ENCODE results near the gene AGPAT4. TPM values are rescaled to one million over a fixed set of nuclear protein-coding genes. Genes with fewer than 3 reads are reported as not detected.

The AGPAT4 gene
- total and polyA plus RNA-seq, 2 donors (not counting 3 experiments of a cell fraction or from before 2014, with no cell fraction given): 10.2 to 15.2 TPM

GRCh38 chr6:161254464-161255253 lies 19.2 kb downstream of the AGPAT4 start:
- dilution Hi-C loops (cut with MboI; ENCODE audit: extremely low pct_ligation_motif_present, low sequenced_read_pairs): no loop called here
- Histone ChIP-seq H4K20me1 (replicated peaks; ENCODE audit: control insufficient read depth, extremely low read depth, insufficient read depth, low read length) (no peaks in the 10 kb centered on the region), H3K9ac (replicated peaks; ENCODE audit: extremely low read depth, insufficient read depth, low read length) (no peak overlapping the region), H3K4me2 (ENCODE audit: insufficient read depth, low read length) (no peak overlapping the region), H3K36me3 (ENCODE audit: control insufficient read depth in 2 of 2, extremely low read depth in 1 of 2, insufficient read depth in 2 of 2, low read length in 2 of 2) (no peaks in the 10 kb centered on the region), H2AFZ (ENCODE audit: low read depth, low read length) (no peak overlapping the region), H3K4me1 (ENCODE audit: control insufficient read depth, extremely low read depth, insufficient read depth, low read length) (peaks cover 16% of the 10 kb centered on the region), H3K27ac (ENCODE audit: insufficient read depth, low read depth, low read length) (no peak overlapping the region), H3K27me3 (ENCODE audit: control insufficient read depth in 2 of 2, insufficient read depth in 2 of 2, low read length in 2 of 2) (no peaks in the 10 kb centered on the region), H3K79me2 (ENCODE audit: control insufficient read depth, insufficient read depth, low read length) (peaks cover 11% of the 10 kb centered on the region), H3K9me1 (replicated peaks; ENCODE audit: control insufficient read depth, extremely low read depth, insufficient read depth, low read length) (no peaks in the 10 kb centered on the region), H3K9me3 (replicated peaks; ENCODE audit: control insufficient read depth, insufficient read depth, low read length) (no peaks in the 10 kb centered on the region), H3K4me3 (replicated peaks in 1 of 3; ENCODE audit: insufficient read depth in 1 of 3, low read depth in 1 of 3, low read length in 3 of 3) (no peak overlapping the region)
- no TSS peak for BruUV-seq (replicated peaks)
- no peak for TF ChIP-seq POLR2AphosphoS5 (IDR thresholded peaks at IDR 0.05; ENCODE audit: insufficient read depth, low read depth, low read length)
- DNase-seq (ENCODE audit: low read depth, low spot score) (no peak), FAIRE-seq (no peak)
- intact Hi-C loops (cut with micrococcal nuclease): no loop called here
- POLR2A ChIA-PET: no interaction called here
- CTCF ChIA-PET: interaction anchor here (0.8 to 2.2 kb wide), 4 partner anchors 12 to 117 kb away, joined by 3 to 7 read pairs (median 4); partner anchors contain the start of gene AGPAT4

GRCh38 chr6:161254126-161254463 lies 19.8 kb downstream of the AGPAT4 start:
- Histone ChIP-seq H4K20me1 (replicated peaks; ENCODE audit: control insufficient read depth, extremely low read depth, insufficient read depth, low read length) (no peaks in the 10 kb centered on the region), H3K9ac (replicated peaks; ENCODE audit: extremely low read depth, insufficient read depth, low read length) (no peak overlapping the region), H2AFZ (ENCODE audit: low read depth, low read length) (no peak overlapping the region), H3K27ac (ENCODE audit: insufficient read depth, low read depth, low read length) (no peak overlapping the region), H3K27me3 (ENCODE audit: control insufficient read depth in 2 of 2, insufficient read depth in 2 of 2, low read length in 2 of 2) (no peaks in the 10 kb centered on the region), H3K9me1 (replicated peaks; ENCODE audit: control insufficient read depth, extremely low read depth, insufficient read depth, low read length) (no peaks in the 10 kb centered on the region), H3K36me3 (ENCODE audit: control insufficient read depth in 2 of 2, extremely low read depth in 1 of 2, insufficient read depth in 2 of 2, low read length in 2 of 2) (no peaks in the 10 kb centered on the region), H3K4me3 (replicated peaks in 1 of 3; ENCODE audit: insufficient read depth in 1 of 3, low read depth in 1 of 3, low read length in 3 of 3) (no peak overlapping the region), H3K9me3 (replicated peaks; ENCODE audit: control insufficient read depth, insufficient read depth, low read length) (no peaks in the 10 kb centered on the region), H3K79me2 (ENCODE audit: control insufficient read depth, insufficient read depth, low read length) (peaks cover 11% of the 10 kb centered on the region), H3K4me1 (ENCODE audit: control insufficient read depth, extremely low read depth, insufficient read depth, low read length) (peaks cover 16% of the 10 kb centered on the region), H3K4me2 (ENCODE audit: insufficient read depth, low read length) (no peak overlapping the region)
- dilution Hi-C loops (cut with MboI; ENCODE audit: extremely low pct_ligation_motif_present, low sequenced_read_pairs) (no loop called here), intact Hi-C loops (cut with micrococcal nuclease) (no loop called here)
- ChIA-PET POLR2A (no interaction called here), CTCF (interaction anchor here (1.1 kb wide), 2 partner anchors 12 to 19 kb away, joined by 3 to 5 read pairs; partner anchors contain the start of gene AGPAT4)
- no TSS peak for BruUV-seq (replicated peaks)
- no peak for FAIRE-seq
- DNase-seq (ENCODE audit: low read depth, low spot score): no peak
- TF ChIP-seq MYC (IDR thresholded peaks at IDR 0.05; ENCODE audit: low read depth, low read length) (no peak), FOS (IDR thresholded peaks at IDR 0.05; ENCODE audit: borderline replicate concordance, insufficient read depth, low read length) (no peak), POLR2AphosphoS5 (IDR thresholded peaks at IDR 0.05; ENCODE audit: insufficient read depth, low read depth, low read length) (no peak), JUN (IDR thresholded peaks at IDR 0.05; ENCODE audit: borderline replicate concordance, insufficient read depth, insufficient read length, low read depth) (no peak), POLR2A (IDR thresholded peaks at IDR 0.05; ENCODE audit: low read depth, low read length) (no peak), MAX (IDR thresholded peaks at IDR 0.05; ENCODE audit: insufficient read depth, insufficient read length) (no peak), EZH2 (IDR thresholded peaks at IDR 0.05; ENCODE audit: borderline replicate concordance, low read depth, low read length, severe bottlenecking) (no peak), CTCF (IDR thresholded peaks at IDR 0.05; ENCODE audit: extremely low read depth in 1 of 2, insufficient read depth in 1 of 2, low read depth in 1 of 2, low read length in 2 of 2) (no peak), GATA2 (IDR thresholded peaks at IDR 0.05; ENCODE audit: insufficient read depth, insufficient read length, low read depth, low read length) (no peak)
